Activated CD8-positive, alpha-beta T cell treated with anti-CD3 and anti-CD28 coated beads for 36 hours (primary cell): Measurements from ENCODE around the gene TTLL5. TPM values are rescaled to one million over a fixed set of nuclear protein-coding genes. Genes with fewer than 3 reads are reported as not detected.

Experiments
- ATAC-seq: fragments of 200-7000 bp; cut with Tn5 transposase; one replicate; pipeline ENCODE4 v1.10.0; 2021; ENCODE audit warnings: mild to moderate bottlenecking, moderate library complexity
- CTCF ChIA-PET: fragments of 350-600 bp; sonication (Branson Sonifier 250); formaldehyde crosslinking; loops from one replicate; lab custom pipeline; 2021; ENCODE audit warnings: antibody characterized with exemption; lab: Charles Lee
- POLR2A ChIA-PET: fragments of 350-600 bp; sonication (Branson Sonifier 250); formaldehyde crosslinking; loops from one replicate; lab custom pipeline; 2021; ENCODE audit warnings: antibody characterized with exemption; lab: Charles Lee
- DNase-seq: peaks from one replicate; pipeline ENCODE4 v3.0.0-alpha.2; 2020
- H3K27ac Mint-ChIP-seq: one replicate; pipeline ENCODE4 v1.8.0; 2021; ENCODE audit warnings: mild to moderate bottlenecking, mixed read lengths
- H3K27me3 Mint-ChIP-seq: one replicate; pipeline ENCODE4 v1.8.0; 2021; ENCODE audit warnings: mixed read lengths
- H3K36me3 Mint-ChIP-seq: one replicate; pipeline ENCODE4 v1.8.0; 2021; ENCODE audit warnings: low read depth, mixed read lengths
- H3K4me1 Mint-ChIP-seq: one replicate; pipeline ENCODE4 v1.8.0; 2021; ENCODE audit warnings: low read depth, mixed read lengths
- H3K4me3 Mint-ChIP-seq: one replicate; pipeline ENCODE4 v1.8.0; 2021; ENCODE audit warnings: mild to moderate bottlenecking, moderate library complexity, mixed read lengths
- H3K9me3 Mint-ChIP-seq: one replicate; pipeline ENCODE4 v1.8.0; 2021; ENCODE audit warnings: mixed read lengths
- intact Hi-C: fragments of 100-400 bp; cut with micrococcal nuclease; formaldehyde crosslinking; loops from one replicate; pipeline ENCODE4 v1.10.0; 2022
- total RNA-seq, 2 experiments: library from RNA; stranded (reverse); gene quantifications; one replicate each; pipeline ENCODE4 v1.2.3, GENCODE V29; 2021
- TF ChIP-seq, protein P1 (sequence below): fragments of 200-600 bp; IDR thresholded peaks from one replicate; pipeline ENCODE4 v1.8.0; 2022; ENCODE audit warnings: antibody characterized with exemption, mild to moderate bottlenecking

TTLL5 gene
- total RNA-seq, 2 experiments from 2014 or later, result 23.6 to 27.2 TPM

DNA sequence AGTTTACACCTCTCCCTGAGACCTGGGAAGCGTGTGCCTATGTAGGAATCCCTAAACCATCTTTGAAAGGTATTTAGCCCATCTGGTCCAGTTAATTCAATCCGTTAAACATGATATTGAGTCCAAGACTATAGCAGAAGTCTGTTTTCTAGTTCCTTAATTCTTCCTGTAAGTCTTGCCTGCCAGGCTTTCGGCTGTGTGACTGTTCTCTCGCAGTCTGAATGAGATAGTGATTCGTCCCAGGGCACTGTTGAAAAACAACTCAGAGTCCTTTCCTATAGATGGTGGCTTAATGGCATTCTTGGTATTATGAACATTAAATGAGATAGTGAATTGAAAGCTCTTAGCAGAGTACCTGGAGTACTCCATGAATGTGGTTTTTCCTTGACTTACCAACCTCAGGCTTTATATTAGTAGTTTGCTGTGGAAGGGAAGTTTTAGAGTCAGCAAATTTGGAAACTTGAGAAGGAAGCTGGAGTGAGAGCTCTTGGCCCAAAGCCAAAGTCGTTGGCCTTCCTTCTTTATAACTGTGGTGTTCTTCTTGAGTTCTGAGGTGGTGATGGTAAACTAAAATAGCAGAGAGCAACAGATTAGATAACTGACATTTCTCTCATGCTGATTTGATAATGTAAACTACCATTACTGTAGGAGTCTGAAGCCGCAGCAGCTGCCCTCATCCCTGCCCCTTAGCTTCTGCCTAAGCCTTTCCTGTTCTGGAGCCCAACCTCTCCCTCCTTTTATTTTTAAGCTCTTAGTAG is 244.3 kb downstream of the TTLL5 start:
- Mint-ChIP-seq H3K4me3 (no peak overlapping the region), H3K27me3 (no peaks in the 10 kb centered on the region), H3K27ac (no peak overlapping the region), H3K9me3 (no peaks in the 10 kb centered on the region), H3K36me3 (no peaks in the 10 kb centered on the region), H3K4me1 (no peaks in the 10 kb centered on the region)
- POLR2A ChIA-PET, result interaction anchor here (0.6 kb wide), 1 partner anchor 1911 kb away, joined by 4 read pairs; no protein-coding TSS in a partner anchor
- CTCF ChIA-PET, result interaction anchor here (1.0 to 4.3 kb wide), 20 partner anchors 8 to 194 kb away, joined by 3 to 143 read pairs (median 9); partner anchors contain the start of genes IFT43 and TGFB3
- TF ChIP-seq, protein P1, sequence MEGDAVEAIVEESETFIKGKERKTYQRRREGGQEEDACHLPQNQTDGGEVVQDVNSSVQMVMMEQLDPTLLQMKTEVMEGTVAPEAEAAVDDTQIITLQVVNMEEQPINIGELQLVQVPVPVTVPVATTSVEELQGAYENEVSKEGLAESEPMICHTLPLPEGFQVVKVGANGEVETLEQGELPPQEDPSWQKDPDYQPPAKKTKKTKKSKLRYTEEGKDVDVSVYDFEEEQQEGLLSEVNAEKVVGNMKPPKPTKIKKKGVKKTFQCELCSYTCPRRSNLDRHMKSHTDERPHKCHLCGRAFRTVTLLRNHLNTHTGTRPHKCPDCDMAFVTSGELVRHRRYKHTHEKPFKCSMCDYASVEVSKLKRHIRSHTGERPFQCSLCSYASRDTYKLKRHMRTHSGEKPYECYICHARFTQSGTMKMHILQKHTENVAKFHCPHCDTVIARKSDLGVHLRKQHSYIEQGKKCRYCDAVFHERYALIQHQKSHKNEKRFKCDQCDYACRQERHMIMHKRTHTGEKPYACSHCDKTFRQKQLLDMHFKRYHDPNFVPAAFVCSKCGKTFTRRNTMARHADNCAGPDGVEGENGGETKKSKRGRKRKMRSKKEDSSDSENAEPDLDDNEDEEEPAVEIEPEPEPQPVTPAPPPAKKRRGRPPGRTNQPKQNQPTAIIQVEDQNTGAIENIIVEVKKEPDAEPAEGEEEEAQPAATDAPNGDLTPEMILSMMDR, result no peak
- DNase-seq, result no peak
- intact Hi-C loops, result loop anchor here (5.0 kb wide), 1 partner anchor 77 kb away; the partner anchor contains the start of gene TGFB3
- ATAC-seq, result no peak

DNA sequence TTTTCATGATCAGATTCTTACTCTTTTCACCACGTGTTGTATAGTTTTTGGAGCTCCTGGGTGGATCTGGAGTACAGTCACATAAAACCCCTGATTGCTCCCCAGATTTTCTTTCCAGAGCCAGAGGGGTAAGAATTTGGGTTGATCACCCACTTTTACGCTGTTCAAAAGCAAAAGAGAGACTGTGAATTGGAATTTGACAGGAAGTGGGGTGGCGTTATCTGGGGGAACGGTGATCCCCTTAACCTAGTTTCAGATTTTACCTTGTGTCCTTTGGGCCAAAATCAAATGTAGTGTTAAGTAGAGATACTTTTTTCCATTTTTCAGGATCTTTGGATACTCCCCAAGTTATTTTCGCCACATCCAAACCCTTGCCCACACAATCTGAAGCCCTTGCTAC is 245.2 kb downstream of the TTLL5 start:
- DNase-seq (no peak), ATAC-seq (no peak)
- POLR2A ChIA-PET, result interaction anchor here (0.6 kb wide), 1 partner anchor 195 kb away, joined by 3 read pairs; no protein-coding TSS in a partner anchor
- no peaks in the 10 kb centered on the region for H3K4me1 Mint-ChIP-seq
- intact Hi-C loops, result loop anchor here (5.0 kb wide), 1 partner anchor 76 kb away; the partner anchor contains the start of gene TGFB3
- no peak overlapping the region for H3K27ac Mint-ChIP-seq
- CTCF ChIA-PET, result interaction anchor here (0.6 to 4.3 kb wide), 47 partner anchors 8 to 584 kb away, joined by 3 to 143 read pairs (median 4); partner anchors contain the start of genes IFT43 and TGFB3
- no peaks in the 10 kb centered on the region for H3K27me3 Mint-ChIP-seq
- TF ChIP-seq, protein P1, result no peak
- no peaks in the 10 kb centered on the region for H3K9me3 Mint-ChIP-seq
- no peak overlapping the region for H3K4me3 Mint-ChIP-seq
- H3K36me3 Mint-ChIP-seq, result no peaks in the 10 kb centered on the region

DNA sequence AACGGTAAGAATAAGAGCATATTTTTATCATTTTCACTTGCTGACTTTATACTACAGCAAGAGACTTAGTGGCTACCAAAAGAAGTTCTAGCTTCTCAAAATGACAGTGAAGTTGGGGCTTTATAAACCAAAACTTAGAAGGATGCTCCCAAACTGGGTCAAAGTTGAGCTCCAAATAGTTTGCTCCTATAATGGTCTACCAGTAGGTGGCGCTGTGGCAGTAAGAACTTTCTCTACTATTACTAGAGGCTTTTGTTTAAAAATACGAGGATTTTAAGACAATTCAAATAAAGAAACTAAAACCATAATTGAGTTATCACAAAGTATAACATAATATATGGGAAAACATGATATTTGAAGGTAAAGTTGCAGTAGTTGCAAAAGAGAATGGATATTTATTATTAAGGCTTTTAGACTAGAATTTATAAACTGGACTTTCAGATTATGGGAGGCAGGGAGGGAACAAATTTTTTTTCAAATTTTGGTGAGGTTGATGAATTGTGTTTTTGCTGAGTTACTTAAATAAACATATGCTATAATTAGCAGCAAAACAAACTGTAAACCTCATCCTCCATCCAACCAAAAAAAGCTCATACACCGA is 245.7 kb downstream of the TTLL5 start:
- peak; percentile 42 for ATAC-seq

DNA sequence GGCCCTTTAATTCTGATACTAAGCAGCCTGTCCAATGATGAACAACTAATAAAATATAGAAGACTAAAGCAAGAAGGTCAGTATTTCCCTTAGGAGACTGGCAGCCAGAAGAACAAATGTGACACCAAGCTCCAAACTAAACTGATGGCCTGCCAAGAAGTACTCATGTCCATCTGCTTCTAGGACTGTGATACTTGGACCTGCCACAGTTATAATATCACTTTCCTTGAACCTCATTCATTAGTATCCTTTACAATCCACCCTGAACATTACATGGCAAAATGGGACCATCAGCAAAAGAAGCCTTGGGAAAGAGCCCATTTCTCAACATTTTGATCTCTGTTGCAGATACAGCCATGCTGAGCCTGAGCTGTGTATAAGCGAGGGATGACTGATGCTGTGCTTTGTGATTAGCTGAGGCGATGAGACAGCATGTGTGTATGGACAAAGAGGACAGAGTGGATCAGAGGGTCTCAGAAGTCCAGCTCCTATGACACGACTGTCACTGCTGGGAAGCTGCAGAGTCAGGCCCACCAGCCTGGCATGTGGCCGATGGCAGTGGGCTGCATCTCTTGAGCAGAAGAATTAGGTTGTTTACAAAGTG is 246.8 kb downstream of the TTLL5 start:
- TF ChIP-seq, protein P1, result no peak
- ATAC-seq, result no peak
- ChIA-PET CTCF (interaction anchor here (0.6 to 4.3 kb wide), 19 partner anchors 10 to 1251 kb away, joined by 3 to 143 read pairs (median 6); partner anchors contain the start of gene TGFB3), POLR2A (interaction anchor here (1.3 to 1.4 kb wide), 2 partner anchors 72 to 75 kb away, joined by 3 read pairs; no protein-coding TSS in a partner anchor)
- Mint-ChIP-seq H3K36me3 (no peaks in the 10 kb centered on the region), H3K4me3 (no peak overlapping the region), H3K27me3 (no peaks in the 10 kb centered on the region), H3K9me3 (no peaks in the 10 kb centered on the region), H3K27ac (no peak overlapping the region), H3K4me1 (no peaks in the 10 kb centered on the region)
- no peak for DNase-seq
- intact Hi-C loops, result loop anchor here (5.0 kb wide), 1 partner anchor 74 kb away; the partner anchor contains the start of gene TGFB3

More for the DNA sequence above, 245.7 kb downstream of the TTLL5 start:
- Mint-ChIP-seq H3K27me3 (no peaks in the 10 kb centered on the region), H3K9me3 (no peaks in the 10 kb centered on the region), H3K4me3 (no peak overlapping the region), H3K4me1 (no peaks in the 10 kb centered on the region), H3K36me3 (no peaks in the 10 kb centered on the region), H3K27ac (no peak overlapping the region)
- DNase-seq, result peak; percentile 79
- TF ChIP-seq, protein P1, result peak; percentile 89
- ChIA-PET CTCF (interaction anchor here (0.6 to 4.3 kb wide), 54 partner anchors 9 to 1250 kb away, joined by 3 to 143 read pairs (median 4); partner anchors contain the start of genes IFT43 and TGFB3), POLR2A (interaction anchor here (0.6 kb wide), 2 partner anchors 196 to 363 kb away, joined by 3 to 4 read pairs; no protein-coding TSS in a partner anchor)
- intact Hi-C loops, result loop anchor here (5.0 kb wide), 1 partner anchor 76 kb away; the partner anchor contains the start of gene TGFB3
